ENCODE results near the gene ST8SIA6.

Gene ST8SIA6

DNA sequence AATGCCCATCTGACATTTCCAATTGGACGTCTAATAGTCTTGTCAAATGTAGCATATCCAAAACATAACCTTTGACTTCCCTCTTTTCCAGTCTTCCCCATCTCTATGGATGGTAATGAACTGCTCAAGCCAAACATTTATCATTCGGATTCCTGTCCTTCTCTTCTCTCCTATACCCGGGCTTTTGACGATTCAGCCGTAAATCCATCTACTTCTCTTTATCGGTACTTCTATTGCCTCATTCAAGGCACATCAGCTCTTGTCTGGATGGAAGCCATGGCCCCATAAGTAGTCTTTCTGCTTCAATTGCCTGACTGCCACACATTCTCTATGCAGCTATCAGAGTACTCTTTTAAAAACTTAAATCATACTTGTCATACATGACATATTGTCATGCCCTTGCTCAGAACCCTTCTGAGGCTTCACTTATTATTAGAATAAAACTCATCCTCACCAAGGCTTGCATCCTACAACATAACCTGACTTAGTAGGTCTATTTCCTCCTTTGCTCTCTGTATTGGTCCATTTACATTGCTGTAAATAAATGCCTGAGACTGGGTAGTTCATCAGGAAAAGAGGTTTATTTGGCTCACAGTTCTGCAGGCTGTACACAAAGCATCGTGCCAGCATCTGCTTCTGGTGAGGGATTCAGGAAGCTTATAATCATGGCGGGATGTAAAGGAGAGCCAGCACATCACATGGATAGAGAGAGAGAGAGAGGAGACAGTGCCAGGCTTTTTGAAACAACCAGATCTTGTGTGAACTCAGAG is 37.8 kb downstream of the ST8SIA6 start:
- Histone ChIP-seq H3K36me3 (ENCODE audit: control insufficient read depth, insufficient read depth, low read length) (no peaks in the 10 kb centered on the region), H3K4me2 (ENCODE audit: low read length) (no peak overlapping the region), H3K4me1 (no peaks in the 10 kb centered on the region), H3K9ac (no peak overlapping the region), H3K9me3 (ENCODE audit: control insufficient read depth, low read length) (no peaks in the 10 kb centered on the region), H3K27me3 (ENCODE audit: control insufficient read depth, insufficient read depth, low read length) (no peaks in the 10 kb centered on the region), H3K4me3 (ENCODE audit: low read depth, low read length) (no peak overlapping the region), H3K27ac (no peak overlapping the region), H3K79me2 (no peaks in the 10 kb centered on the region), H2AFZ (no peak overlapping the region)
- TF ChIP-seq, protein P1, sequence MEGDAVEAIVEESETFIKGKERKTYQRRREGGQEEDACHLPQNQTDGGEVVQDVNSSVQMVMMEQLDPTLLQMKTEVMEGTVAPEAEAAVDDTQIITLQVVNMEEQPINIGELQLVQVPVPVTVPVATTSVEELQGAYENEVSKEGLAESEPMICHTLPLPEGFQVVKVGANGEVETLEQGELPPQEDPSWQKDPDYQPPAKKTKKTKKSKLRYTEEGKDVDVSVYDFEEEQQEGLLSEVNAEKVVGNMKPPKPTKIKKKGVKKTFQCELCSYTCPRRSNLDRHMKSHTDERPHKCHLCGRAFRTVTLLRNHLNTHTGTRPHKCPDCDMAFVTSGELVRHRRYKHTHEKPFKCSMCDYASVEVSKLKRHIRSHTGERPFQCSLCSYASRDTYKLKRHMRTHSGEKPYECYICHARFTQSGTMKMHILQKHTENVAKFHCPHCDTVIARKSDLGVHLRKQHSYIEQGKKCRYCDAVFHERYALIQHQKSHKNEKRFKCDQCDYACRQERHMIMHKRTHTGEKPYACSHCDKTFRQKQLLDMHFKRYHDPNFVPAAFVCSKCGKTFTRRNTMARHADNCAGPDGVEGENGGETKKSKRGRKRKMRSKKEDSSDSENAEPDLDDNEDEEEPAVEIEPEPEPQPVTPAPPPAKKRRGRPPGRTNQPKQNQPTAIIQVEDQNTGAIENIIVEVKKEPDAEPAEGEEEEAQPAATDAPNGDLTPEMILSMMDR (IDR thresholded peaks at IDR 0.05), result no peak

DNA sequence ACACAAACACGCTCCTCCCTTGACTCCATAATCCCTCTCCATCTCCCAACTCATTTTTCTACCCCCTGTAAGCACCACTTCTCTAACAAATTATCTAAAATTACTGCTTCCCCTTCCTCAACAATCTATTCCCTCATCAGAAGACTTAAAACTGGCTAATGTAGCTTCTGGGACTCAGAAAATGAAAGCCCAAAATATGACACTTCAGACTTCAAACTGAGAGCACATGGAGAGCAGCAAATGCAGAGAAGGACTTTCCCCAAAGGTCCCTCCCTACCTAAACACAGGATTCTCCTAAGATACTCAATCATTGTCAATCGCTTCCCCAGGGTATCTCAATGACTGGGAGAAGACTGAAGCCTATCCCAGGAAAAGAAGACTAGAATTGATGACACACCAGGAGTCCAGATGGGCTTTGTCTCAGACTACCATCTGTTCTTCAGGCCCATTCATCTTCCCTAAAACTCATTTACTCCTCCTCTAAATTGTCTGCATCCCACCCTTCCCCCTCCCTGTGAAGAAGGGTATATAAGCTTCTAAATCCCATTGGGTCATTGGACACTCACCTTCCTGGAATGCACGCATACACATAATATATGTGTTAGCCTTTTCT is 39.2 kb downstream of the ST8SIA6 start:
- Histone ChIP-seq H3K4me3 (ENCODE audit: low read depth, low read length) (no peak overlapping the region), H3K9me3 (ENCODE audit: control insufficient read depth, low read length) (no peaks in the 10 kb centered on the region), H3K4me2 (ENCODE audit: low read length) (no peak overlapping the region), H2AFZ (no peak overlapping the region), H3K9ac (no peak overlapping the region), H3K27ac (no peak overlapping the region), H3K4me1 (no peaks in the 10 kb centered on the region), H3K36me3 (ENCODE audit: control insufficient read depth, insufficient read depth, low read length) (no peaks in the 10 kb centered on the region), H3K79me2 (no peaks in the 10 kb centered on the region), H3K27me3 (ENCODE audit: control insufficient read depth, insufficient read depth, low read length) (no peaks in the 10 kb centered on the region)
- TF ChIP-seq, protein P1 (IDR thresholded peaks at IDR 0.05), result no peak

DNA sequence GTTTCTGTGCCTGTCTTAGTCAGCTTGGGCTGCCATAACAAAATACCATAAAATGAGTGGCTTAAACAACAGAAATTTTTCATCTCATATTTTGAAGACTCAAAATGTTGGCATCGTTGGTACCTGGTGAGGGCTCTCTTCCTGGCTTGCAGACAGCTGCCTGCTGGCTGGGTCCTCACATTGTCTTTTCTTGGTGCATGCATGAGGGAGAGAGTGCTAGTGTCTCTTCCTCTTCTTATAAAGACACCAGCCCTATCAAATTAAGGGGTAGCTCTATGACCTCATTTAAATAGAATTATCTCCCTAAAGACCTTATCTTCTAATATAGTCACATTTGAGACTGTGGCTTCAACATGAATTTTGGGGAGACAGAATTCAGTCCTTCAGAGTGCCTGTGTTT is 39.9 kb downstream of the ST8SIA6 start:
- Histone ChIP-seq H3K9ac (no peak overlapping the region), H2AFZ (no peak overlapping the region), H3K4me1 (no peaks in the 10 kb centered on the region), H3K79me2 (no peaks in the 10 kb centered on the region), H3K4me3 (ENCODE audit: low read depth, low read length) (no peak overlapping the region), H3K27me3 (ENCODE audit: control insufficient read depth, insufficient read depth, low read length) (no peaks in the 10 kb centered on the region), H3K4me2 (ENCODE audit: low read length) (no peak overlapping the region), H3K27ac (no peak overlapping the region), H3K9me3 (ENCODE audit: control insufficient read depth, low read length) (no peaks in the 10 kb centered on the region), H3K36me3 (ENCODE audit: control insufficient read depth, insufficient read depth, low read length) (no peaks in the 10 kb centered on the region)
- TF ChIP-seq, protein P1 (IDR thresholded peaks at IDR 0.05), result no peak

DNA sequence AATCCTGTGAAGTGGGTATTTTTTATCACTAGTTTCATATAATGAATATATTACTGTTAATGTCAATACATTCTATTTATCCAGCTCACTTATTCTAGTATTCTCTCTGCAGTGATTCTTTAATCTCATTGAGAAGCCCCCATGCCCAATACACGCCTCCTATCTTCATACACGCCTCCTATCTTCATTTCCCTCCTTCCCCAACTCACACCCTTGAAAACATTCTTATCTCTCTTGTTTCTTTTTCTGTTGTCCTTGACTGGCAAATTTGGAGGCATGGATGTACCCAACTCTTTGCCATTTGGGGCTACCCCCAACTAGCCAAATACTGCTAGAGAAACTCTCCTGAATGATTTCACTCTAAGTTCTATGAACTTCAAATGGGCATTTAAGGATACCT is 40.5 kb downstream of the ST8SIA6 start:
- TF ChIP-seq, protein P1 (IDR thresholded peaks at IDR 0.05), result no peak
- no peak overlapping the region for H2AFZ ChIP-seq
- no peak overlapping the region for H3K27ac ChIP-seq
- no peaks in the 10 kb centered on the region for H3K9me3 ChIP-seq (ENCODE audit: control insufficient read depth, low read length)
- no peak overlapping the region for H3K9ac ChIP-seq
- H3K79me2 ChIP-seq, result no peaks in the 10 kb centered on the region
- no peak overlapping the region for H3K4me3 ChIP-seq (ENCODE audit: low read depth, low read length)
- H3K27me3 ChIP-seq (ENCODE audit: control insufficient read depth, insufficient read depth, low read length), result no peaks in the 10 kb centered on the region
- no peaks in the 10 kb centered on the region for H3K4me1 ChIP-seq
- no peak overlapping the region for H3K4me2 ChIP-seq (ENCODE audit: low read length)
- H3K36me3 ChIP-seq (ENCODE audit: control insufficient read depth, insufficient read depth, low read length), result no peaks in the 10 kb centered on the region
